K562 treated with DMSO at 1 percent for 4 hours (cell line): ENCODE data around the gene SUCLG2. TPM values are rescaled to one million over a fixed set of nuclear protein-coding genes. Genes with fewer than 3 reads are reported as not detected.

Experiments
- total RNA-seq: library from RNA; unstranded; fragments of 300-600 nt; gene quantifications from 2 replicates; pipeline ENCODE4 v1.2.3, GENCODE V29; 2022; ENCODE audit not compliant: insufficient read depth

SUCLG2 gene
- 19.5 and 21.8 TPM in 2 replicates for total RNA-seq

DNA sequence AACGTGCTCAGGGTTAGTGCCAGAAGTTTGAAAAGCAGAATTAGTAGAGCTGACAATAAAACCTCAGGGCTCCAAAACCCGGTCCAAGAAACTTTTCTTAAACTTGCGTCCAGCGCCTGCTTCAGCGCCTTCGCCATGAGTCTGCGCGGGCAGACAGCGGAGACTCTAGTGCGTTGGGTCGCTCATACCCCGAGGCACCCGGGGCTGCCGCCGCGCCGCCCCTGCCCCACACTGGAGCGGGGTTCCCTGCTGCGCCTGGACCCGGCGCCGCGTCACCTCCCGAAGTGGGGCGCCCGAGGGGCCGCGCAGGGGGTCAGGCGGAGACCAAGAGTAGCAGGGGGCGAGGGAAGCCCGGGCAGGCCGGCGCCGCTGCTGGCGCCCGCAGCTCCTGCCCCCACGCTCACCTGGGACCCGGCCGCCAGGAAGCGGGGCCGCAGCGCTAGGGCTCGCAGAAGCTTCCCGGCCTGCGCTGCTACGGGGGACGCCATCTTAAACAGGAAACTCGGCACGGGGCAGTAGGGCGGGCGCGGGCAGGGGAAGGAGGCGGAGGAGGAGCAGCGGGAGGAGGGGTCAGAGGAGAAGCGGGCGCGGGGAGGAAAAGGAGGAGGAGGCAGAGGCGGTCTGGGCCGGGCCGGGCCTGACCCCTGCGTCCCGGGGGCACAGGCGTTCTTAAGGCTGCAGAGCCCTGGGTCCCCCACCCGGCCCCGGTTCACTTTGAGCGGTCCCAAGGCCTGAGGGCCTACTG is at the start of gene SUCLG2:
Gene SUCLG2, minus strand, starts transcription at position 514 of the 745 bp plus-strand sequence. Its CDS starts 26 bp downstream, at position 488.

